EL (cell line): ENCODE results near the gene CREG2.
"Not testable (repeated sequence)": the region's sequence is repeated elsewhere in the genome, so short reads cannot be mapped to it uniquely, and the experiment has no call there.

Experiments
- DNase-seq: peaks from one replicate; pipeline ENCODE4 v3.0.0-alpha.2; 2016

CREG2 gene

DNA sequence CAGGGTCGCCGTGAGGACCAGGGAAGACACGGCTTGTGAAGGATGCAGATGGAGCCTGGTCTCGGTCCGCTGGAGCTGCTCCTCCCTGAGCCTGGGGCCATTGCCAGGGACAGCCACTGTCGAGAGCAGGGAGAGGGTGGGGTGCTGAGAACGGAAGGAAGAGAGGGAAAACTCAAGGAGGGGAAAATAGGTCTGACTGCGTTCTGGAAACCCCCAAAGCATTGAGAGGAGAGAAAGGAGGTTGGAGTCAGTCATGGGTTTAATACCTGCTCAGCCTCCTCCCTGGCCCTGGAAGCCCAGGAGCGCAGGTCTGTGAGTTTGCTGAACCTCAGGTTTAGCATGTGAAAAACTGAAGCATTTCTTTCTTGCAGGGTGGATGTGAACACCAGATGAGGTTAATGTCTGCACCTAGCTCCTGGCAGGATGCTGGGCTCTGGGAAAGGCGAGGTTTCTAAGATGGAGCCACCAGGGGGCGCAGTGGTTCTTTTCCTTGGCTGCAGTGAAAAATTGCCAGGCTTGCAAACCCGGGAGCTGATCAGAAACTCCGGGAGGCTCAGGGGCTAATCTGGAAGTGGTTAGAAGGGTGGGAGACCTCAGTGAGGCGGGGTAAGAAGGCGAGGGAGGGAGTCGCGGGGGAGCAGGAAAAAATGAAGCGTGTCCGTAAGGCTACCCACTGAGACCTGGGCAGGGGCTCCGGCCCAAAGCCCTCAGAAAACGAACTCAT is 45.2 kb downstream of the CREG2 start:
- DNase-seq, result peak; percentile 72

DNA sequence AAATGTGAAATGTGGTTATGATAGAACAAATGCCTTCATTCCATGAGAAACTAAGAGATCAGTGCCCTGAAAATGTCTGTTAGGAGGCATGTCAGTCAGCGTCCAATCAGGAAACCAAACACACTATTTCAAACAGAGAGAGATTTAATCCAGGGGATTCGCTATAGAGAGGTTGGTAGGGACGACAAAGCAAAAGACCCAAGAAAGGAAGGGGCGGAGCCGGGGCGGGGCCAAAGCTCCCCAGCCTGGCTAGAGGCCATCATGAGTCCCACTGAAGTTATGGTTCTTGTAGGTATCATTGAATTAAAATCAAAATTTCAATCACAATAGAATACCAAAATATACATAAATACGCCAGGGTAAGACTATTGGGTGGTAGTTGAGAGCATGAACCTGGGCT is 45.9 kb downstream of the CREG2 start:
- no peak for DNase-seq

DNA sequence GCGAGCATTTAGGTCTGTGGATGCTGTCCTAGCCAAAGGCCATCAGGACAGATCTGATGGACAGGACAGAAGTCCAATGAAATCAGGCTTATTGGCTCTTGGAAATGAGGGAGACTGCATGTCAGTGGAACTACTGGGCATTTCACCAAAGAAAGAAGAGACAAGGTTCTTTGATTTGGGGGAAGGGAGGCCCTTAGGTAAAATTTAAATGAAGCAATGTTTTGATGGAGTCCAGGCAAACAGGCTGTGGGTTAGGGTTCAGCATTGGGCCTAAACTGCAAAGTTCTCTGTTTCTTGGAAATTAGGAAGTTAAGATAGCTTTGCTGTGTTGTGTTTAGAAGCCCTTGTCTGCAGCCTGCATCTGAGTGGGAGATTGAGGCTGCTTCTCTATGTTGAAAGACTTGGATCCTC is 47.2 kb downstream of the CREG2 start:
- DNase-seq, result no peak

DNA sequence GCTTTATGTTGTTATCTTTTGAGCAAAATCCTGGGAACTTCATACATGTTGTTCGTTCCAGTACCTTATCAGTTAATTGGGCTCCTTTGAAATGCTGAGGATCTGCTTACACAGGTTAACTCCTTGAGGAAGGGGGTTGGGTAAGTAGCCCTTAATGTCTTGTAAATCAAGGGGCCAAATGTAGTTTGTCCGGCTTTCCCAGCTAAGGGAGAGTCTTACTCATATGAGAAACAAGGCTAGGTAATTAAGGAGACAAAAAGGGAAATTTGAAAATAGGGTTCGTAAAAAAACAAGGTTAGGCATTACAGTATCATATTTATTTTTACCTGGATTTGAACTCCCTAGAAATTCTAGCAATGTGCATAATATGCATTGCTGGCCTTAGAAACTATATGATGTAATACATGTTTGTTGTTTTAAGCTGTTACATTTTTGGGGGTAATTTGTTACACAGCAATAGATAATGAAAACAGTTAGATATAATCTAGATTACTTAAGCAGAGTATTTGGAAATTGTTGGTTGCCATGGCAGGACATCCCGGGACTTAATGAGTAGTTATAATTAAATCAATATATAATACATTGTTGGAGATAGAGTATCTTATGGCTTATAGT is 47.9 kb downstream of the CREG2 start:
- no peak for DNase-seq

DNA sequence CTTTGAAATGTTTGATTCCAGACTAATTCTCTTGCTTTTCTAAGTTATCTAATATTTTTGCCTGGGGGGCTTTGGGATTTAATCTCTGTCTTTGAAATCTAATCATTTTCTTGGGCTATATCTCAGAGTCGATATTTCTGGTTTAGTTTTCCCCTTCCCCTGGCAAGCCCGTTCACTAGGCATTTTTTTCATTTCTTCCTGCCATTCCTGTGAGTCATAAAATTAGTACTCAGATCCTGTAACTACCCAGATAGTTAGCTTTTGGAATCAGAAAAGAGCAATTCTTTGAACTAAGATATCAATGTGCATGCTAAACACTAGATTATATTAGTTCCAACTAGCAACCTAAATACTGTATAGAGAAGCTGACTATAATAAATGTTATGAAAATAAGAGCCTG is 49.4 kb downstream of the CREG2 start:
- DNase-seq, result peak; percentile 57

DNA sequence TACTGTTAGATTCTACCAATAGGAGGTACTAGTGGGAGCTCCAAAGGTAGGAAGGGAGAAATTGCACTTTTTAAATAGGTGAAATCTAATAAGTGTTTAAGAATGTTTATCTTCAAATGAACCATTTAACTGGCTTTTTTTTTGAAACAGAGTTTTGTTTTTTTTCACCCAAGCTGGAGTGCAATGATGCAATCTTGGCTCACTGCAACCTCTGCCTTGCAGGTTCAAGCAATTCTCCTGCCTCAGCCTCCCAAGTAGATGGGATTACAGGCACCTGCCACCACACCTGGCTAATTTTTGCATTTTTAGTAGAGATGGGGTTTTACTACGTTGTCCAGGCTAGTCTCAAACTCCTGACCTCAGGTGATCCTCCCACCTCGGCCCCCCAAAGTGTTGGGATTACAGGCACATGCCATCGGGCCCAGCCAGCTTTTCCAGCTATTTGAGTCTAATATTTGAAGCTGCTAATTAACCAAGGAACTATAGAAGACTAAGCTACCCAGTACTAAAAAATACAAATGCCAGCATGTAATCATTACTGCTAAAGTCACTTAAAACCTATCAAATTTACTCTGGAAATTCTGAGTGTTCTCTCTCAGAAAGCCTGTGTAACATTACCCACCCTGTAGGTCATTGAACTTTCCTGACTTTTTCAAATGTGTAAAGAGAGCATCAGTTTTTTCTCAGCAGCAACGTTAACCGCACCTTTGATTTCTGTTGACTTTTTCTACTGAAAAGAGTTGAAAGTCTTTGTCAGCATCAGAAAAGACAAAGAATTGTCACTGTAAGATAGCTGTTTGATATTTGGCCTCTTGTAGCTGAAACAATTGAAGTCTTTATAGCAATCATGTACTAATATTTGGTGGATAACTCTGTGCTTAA is 54.2 kb downstream of the CREG2 start:
- DNase-seq, result no peak

DNA sequence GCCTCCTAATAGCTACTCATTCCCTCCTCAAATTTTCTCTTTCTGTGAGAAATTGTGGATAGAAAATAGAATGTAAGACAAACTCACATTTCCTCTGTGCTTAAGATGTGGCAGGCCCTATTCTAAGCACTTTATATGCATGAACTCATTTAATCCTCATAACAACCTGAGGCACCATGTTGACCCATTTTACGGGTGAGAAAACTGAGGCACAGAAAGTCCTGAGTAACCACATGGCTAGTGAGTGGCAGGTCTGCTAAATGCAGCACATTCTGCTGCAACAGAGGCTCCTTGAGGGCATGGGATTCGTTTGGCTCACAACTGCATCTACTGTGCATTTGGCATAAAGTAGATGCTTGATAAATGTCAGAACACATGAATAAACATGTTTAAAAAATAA is 56.1 kb downstream of the CREG2 start:
- no peak for DNase-seq

DNA sequence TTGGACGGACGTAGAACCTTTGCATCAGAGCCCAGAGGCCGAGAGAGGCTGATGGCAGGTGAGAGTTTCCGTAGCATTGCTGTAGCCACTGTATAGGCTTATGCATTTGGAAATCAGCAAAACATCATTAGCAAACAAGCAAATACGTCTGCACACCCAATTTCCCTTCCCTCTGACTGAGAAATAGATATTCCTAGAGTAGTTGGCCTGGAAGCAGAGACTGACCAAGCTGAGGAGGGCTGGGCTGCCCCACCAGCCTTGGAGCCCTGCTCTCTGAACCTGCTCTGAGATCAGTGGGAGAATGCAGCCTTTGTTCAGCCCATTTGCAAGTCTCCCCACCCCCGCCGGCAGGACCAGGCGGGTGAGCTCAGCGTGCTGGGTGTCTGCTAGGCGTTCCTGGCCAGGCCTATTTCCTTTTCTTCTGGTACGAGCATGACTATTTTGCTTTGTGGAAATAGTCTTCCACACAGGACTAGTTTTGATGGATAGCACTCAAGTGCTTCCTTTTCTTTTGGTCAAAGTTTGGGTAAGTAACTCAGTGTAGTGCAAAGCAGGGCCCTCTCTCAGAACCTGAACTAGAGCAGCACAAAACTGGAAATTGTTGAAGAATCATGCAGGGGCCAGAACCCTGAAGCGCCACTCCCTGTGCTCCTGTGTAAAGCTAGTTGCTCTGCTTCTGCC is 56.9 kb downstream of the CREG2 start:
- DNase-seq, result no peak

DNA sequence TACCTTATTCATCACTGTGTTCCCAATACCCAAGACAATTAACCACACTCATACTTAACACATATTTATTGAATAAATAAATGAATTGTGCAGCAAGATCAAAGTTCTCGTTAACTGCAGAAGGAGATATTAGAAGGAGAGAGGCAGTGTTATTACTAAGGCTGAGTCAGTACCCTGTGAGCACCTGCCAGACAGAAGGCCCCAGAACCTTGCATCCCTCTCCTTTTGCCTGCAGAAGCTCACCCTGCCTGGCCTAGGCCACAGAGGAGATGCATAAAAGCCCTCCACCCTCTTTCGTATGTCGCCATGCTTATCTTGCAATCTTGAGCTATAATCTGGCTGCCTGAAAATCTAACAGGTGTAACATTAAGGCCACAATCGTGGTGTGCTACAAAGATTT is 58.3 kb downstream of the CREG2 start:
- DNase-seq, result no peak

DNA sequence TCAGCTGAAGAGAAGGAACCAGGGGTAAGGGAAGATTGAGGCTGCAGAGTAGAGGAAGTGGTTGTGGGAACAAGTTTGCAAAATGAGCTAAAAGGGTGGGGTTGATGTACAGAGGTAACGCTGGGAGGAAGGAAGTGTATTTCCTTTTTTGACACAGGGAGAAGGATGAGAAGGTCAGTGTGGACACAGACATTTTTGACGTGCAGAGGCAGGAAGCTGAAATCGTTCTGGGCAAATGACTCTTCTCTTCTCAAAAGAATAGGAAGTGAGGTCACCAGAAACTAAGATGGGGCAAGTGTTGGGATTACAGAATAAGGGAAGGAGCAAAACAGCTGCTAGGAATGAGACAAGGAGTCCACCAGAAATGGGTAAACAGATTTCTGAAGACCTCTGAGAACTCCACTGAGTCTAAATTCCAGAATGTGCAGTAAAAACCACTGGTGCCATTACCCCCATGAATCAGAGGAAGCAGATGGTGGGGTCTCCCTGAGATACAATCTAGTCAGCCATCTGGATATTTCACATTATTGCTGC is 58.8 kb downstream of the CREG2 start:
- peak; percentile 60 for DNase-seq

DNA sequence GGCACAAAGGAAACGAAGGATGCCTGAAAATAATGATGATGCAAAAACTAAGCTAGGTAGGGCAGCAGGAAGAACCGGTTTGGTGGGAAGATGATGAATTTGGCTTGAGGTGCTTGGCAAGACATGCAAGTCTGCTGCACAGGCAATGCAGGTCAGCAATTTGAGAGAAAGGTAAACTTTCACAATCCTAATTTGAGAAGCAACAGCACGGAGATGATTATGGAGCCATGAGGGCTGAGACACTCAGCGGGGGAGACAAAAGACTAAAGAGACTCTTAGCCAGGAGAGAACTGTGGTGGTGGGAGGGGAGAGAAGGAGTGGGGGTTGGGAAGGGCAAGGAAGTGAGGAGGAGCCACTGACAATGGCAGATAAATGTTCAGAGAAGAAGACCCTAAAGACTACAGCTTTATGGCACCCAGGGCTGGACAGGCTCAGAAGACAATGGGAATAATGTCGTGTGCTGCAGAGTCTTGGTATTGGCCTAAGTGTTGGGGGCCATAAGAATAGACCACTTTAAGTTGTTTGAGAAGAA is 59.4 kb downstream of the CREG2 start:
- no peak for DNase-seq

DNA sequence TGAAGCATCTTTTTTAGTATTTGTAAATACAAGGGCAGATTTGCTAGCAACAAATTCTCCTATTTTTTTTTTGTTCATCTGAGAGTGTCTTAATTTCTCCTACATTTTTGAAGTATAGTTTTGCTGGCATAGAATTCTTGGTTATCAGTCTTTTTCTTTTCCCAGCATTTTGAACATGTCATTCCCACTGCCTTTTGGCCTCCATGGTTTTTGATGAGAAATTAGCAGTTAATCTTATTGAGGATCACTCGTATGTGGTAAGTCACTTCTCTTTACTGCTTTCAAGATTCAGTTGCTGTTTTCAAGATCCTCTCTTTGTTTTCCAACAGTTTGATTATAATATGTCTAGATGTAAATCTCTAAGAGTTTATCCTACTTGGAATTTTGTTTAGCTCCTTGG is 61.9 kb downstream of the CREG2 start:
- DNase-seq, result no peak

DNA sequence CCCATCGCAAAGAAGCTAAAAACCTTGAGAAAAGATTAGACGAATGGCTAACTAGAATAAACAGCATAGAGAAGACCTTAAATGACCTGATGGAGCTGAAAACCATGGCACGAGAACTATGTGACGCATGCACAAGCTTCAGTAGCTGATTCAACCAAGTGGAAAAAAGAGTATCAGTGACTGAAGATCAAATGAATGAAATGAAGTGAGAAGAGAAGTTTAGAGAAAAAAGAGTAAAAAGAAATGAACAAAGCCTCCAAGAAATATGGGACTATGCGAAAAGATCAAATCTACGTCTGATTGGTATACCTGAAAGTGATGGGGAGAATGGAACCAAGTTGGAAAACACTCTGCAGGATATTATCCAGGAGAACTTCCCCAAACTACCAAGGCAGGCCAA is 70.7 kb downstream of the CREG2 start:
- not testable (repeated sequence) for DNase-seq

DNA sequence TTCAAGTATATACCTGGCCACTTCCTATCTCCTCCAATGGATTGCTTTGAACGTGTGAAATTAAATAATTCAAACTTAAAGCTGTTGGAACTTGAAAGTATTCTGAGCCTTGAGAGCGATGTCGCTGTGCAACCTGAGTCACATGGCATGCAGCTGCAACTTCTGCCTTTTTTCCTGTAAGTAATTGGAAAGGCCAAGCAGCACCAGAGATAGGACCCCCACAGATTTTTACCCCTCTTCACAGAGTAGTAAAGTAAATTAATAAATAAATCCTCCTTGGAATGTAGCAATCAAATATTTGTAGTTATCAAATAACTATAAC is 75.6 kb downstream of the CREG2 start:
- no peak for DNase-seq

DNA sequence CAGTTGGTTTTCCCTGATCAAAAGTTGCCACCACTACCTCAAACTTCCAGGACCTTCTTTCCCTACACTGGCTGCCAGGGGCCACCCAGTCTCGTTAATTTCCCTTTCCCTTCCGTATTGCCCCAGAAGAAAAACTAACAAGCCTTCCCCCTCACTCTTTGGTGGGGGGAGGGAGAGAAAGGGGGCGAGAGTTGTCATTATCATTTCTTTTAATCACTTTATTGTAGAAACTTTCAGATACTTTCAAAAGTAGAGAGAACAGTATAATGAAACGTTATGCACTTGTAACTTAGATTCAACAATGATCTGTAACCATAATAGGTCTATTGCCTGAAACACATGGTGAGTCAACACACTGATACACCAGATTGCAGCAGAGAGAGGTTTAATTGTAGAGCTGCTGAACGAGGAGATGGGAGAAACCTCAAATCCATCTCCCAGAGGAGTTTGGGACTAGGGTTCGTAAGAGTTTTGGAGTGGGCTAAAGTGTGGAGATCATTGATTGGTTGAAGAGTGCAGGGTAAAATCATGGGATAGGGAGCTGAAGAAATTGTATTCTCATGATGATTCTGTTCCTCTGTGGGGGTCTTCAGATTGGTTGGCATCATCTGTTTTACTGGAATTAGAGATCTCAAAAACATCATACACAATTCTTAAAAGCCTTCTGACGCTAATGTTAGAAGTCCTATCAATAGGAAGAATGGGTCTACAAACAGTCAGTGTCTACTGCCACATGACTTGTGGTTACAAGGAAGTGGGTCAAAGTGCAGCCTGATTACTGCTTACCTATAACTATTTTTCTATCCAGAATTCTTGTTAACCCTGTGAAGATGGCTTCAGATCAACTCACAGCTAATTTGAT is 76.2 kb downstream of the CREG2 start:
- no peak for DNase-seq

DNA sequence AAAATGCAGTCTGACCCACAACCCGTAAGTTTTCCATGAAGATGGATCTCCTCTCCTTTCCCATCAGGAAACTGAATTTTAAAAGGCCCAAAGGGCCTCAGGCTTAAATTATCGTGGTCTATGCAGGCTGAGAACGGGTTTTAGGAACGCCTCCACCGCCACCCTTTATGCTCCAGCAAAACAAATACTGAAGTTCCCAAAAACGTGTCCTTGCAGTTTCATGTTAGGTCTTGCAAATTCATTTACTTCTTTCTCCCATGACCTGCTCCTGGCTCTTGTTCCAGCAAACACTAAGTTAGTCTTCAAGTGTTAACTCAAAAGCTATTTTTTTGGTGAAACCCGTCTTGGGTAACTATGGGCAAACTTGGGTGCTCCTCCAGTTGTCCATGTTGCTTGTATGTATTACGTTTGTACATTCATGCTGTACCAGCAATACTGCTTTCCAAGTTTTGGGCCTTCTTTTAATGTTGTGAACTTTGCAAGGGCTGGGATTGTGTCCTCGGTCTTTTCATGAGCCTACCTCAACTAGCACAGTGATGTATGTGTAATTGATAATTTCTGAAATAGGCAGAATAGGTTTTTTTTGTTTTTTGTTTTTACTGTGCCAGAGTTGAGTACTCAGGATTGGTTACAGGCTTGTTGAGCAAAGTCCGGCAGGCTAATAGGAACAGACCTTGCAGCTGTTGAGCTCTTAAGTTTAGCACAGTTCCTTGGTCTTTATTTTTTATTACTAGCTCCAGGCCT is 77.0 kb downstream of the CREG2 start:
- DNase-seq, result no peak

DNA sequence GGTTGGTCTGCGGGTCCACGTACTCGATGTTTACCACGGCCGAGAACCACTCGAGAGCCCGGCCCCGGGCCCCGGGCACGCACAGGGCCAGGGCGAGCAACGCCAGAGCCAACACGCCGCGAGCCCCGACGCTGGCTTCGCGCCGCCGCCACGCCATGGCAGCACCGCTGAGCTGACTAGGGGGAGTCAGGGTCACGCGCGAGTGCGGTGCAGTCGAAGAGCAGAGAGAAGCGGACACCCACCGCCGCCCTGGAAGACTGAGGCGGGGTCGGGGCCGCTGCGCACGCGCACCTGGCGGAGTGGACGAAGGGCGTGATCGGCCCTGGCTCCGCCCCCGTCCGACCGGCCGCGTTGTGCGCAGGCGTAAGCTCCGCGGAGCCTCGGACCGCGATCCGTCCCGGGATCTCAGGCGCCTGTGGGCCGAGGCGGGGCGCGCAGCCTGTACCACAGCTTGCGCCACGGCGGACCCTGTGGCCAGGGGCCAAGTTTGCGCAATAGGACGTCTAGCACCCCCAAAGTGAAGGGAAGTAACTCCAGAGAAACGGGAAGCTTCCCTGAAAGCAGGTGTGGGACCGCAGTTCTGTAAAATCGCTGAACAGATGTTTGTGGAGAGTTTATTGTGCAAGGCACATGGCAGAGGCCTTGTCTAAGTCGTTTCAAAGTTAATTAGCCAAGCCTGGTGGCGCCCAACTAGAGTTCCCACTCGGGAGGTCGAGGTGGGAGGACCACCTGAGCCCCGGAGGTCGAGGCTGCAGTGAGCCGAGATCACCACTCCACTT is 78.7 kb downstream of the CREG2 start, which contains the start of gene RNF149:
RNF149 (minus strand) TSS at position 270 of the 779 bp plus-strand sequence; CDS start at position 157, 113 bp downstream.
- peak; percentile 90 for DNase-seq

DNA sequence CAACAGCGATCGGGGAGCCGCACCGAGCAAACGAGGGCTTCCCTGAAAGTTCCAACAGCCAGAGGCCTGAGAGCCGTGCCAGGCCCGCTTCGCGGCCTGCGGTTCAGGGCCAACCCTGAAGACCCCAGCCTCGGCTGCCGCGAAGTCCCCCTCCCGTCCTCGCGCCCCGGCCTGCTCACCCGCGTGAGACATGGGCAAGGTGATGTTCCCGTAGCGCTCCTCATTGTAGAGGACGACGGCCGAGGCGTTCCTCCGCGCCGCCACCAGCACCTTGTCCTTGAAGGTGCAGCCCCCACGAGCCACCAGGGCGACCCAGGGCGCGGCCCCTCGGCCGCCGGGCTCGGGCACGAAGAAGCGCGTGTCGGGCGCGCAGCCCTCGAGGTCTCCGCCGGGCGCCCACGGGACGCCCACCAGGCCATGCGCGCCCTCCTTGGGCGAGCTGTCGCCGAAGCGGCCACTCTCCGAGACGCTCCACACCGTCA is 79.3 kb downstream of the CREG2 start:
- DNase-seq, result peak; percentile 8

DNA sequence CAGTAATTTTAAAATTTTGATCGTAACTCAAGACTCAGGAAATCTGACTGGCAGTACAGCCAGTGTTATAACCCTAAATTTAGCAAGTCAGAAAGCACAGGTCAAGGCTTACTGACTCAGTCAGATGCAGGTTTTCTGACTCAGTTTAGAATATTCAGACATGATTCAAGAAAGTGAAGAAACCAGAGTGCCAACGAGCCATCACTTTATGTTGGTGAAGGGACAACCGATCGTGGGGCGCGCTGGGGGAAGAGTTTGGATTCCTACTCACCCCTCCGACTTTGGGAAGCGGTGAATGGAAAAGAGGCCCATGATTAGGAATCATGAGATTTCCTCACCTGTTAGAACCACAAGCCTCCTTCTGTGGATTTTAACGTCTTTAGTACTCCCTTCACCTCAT is 79.8 kb downstream of the CREG2 start:
- DNase-seq, result peak; percentile 19

DNA sequence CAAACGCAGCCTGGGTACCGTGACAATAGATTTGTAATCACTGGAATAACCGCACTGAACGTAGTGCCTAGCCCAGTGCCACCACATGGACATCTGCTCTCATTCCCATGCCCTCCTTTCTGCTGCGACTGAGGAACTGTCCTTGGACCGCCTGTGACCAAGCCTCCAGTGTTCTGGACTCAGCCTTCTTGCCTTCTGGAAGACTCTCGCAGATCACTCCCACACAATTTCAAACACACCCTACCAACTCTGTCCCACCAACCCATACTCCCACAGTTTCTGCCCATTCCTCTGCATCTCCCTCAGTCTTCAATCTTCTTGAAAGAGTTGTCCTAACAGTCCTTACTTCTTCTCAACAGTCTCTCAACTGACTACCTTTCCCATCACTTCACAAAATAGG is 80.9 kb downstream of the CREG2 start:
- no peak for DNase-seq
